Endometrium (tissue), 2 donors: ENCODE data around the gene C1orf167.

Experiments
- FAIRE-seq: peaks from 2 replicates; lab custom pipeline; 2012; peaks lifted over from hg19 to GRCh38; lab: Jason Lieb, UNC
- donor health status: control.
- donor health status: control.

Gene C1orf167

GRCh38 chr1:11761988-11762406, at the start of gene C1orf167:
TSS of gene C1orf167 (plus strand) at chr1:11762193. CDS start at chr1:11764401, 2,208 bp downstream.
- no peak for FAIRE-seq

GRCh38 chr1:11712285-11712684, 49.7 kb upstream of the C1orf167 start:
- no peak for FAIRE-seq

GRCh38 chr1:11713095-11713494, 48.9 kb upstream of the C1orf167 start:
- no peak for FAIRE-seq

- no peak for FAIRE-seq
Measured at GRCh38 chr1:11714831-11715575, 47.0 kb upstream of the C1orf167 start.

- FAIRE-seq, result no peak
Measured at GRCh38 chr1:11719313-11720032, 42.5 kb upstream of the C1orf167 start.

GRCh38 chr1:11720033-11720376, 42.0 kb upstream of the C1orf167 start:
- FAIRE-seq, result no peak

GRCh38 chr1:11720525-11720924, 41.5 kb upstream of the C1orf167 start:
- FAIRE-seq, result no peak

GRCh38 chr1:11721311-11721710, 40.7 kb upstream of the C1orf167 start:
- FAIRE-seq, result no peak

- no peak for FAIRE-seq
Measured at GRCh38 chr1:11722538-11722937, 39.5 kb upstream of the C1orf167 start.

- no peak for FAIRE-seq
Measured at GRCh38 chr1:11725616-11726015, 36.4 kb upstream of the C1orf167 start.

GRCh38 chr1:11727119-11727518, 34.9 kb upstream of the C1orf167 start:
- no peak for FAIRE-seq

GRCh38 chr1:11728126-11728806, 33.7 kb upstream of the C1orf167 start:
- no peak for FAIRE-seq

GRCh38 chr1:11729155-11729497, 32.9 kb upstream of the C1orf167 start:
- no peak for FAIRE-seq

- no peak for FAIRE-seq
Measured at GRCh38 chr1:11729498-11730428, 32.2 kb upstream of the C1orf167 start.

GRCh38 chr1:11730429-11730891, 31.5 kb upstream of the C1orf167 start:
- FAIRE-seq, result no peak

GRCh38 chr1:11731691-11732283, 30.2 kb upstream of the C1orf167 start:
- FAIRE-seq, result no peak

GRCh38 chr1:11733306-11733705, 28.7 kb upstream of the C1orf167 start:
- FAIRE-seq, result no peak

GRCh38 chr1:11735531-11735853, 26.5 kb upstream of the C1orf167 start:
- no peak for FAIRE-seq

- FAIRE-seq, result no peak
Measured at GRCh38 chr1:11735854-11736745, 25.9 kb upstream of the C1orf167 start, which contains the start of gene AGTRAP. TSS of gene AGTRAP (plus strand) at chr1:11736136. CDS start at chr1:11736209, 73 bp downstream.
